ENCODE measurements around the gene GRM4. TPM values are rescaled to one million over a fixed set of nuclear protein-coding genes. Genes with fewer than 3 reads are reported as not detected.

The GRM4 gene
- total RNA-seq, 1 donor from 2014 or later = not detected

DNA sequence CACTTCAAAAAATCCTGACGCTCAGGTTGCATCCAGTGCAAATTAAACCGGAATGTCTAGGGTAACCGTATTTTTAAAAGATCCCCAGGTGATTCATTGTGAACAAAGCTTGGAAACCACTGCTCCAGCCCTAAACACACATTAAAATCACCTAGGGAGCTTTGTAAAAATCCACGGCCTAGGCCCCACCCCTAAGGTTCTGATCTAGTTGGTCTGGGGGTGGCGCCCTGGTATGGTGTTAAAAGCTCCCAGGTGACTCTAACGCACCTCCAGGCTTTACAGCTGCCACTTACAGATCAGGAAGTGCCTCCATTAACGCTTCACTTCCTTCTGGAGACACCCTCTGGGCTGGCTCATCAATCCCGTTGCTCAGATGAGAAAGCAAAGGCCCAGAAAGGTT, 92.2 kb downstream of the GRM4 start:
- Histone ChIP-seq H3K36me3 (no peaks in the 10 kb centered on the region), H3K27ac (replicated peaks) (no peak overlapping the region), H3K4me1 (peaks cover 9% of the 10 kb centered on the region), H3K4me3 (no peak overlapping the region), H3K9me3 (replicated peaks) (no peaks in the 10 kb centered on the region), H3K27me3 (ENCODE audit: low read depth) (peaks cover 100% of the 10 kb centered on the region)
- DNase-seq = no peak
- intact Hi-C loops (cut with micrococcal nuclease) = no loop called here
- TF ChIP-seq CTCF (IDR thresholded peaks at IDR 0.05; ENCODE audit: borderline replicate concordance) = no peak

DNA sequence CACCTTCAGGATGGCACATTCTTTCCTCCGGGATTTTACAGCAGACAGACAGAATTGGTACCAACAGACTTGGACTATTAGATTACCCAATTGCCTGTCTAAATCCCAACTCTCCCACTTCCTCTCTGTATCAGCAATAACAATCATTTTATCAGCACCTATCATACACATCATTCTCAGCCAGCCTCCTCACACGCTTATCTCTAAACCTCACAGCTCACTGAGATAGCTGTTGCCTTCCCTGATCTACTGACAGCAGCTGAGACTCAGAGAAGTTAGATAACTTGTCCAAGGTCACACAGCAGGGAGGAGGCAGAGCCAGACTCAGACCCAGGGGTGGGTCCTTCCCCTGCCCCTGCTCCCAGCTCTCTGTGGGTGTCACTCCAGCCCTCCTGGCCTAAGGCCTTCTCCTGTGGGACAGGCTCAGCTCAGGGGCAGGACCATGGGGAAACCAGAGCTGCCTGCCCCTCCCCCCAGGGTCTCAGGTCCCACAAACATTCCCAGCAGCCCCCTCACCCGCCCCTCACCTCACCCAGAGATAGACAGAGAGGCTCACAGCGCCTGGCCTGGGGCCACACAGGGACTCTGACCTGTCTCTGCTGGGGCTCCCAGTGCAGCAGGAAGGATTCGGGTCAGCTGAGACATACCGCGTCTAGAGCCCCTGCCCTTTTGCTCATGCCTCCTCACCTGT, 92.8 kb downstream of the GRM4 start:
- Histone ChIP-seq H3K4me1 (peaks cover 9% of the 10 kb centered on the region), H3K9me3 (replicated peaks) (no peaks in the 10 kb centered on the region), H3K36me3 (no peaks in the 10 kb centered on the region), H3K4me3 (no peak overlapping the region), H3K27me3 (ENCODE audit: low read depth) (peaks cover 100% of the 10 kb centered on the region), H3K27ac (replicated peaks) (no peak overlapping the region)
- TF ChIP-seq CTCF (IDR thresholded peaks at IDR 0.05; ENCODE audit: borderline replicate concordance) = no peak
- DNase-seq = no peak
- intact Hi-C loops (cut with micrococcal nuclease) = no loop called here

- Histone ChIP-seq H3K4me1 (peaks cover 9% of the 10 kb centered on the region), H3K27me3 (ENCODE audit: low read depth) (peaks cover 100% of the 10 kb centered on the region), H3K4me3 (no peak overlapping the region), H3K27ac (replicated peaks) (no peak overlapping the region), H3K36me3 (no peaks in the 10 kb centered on the region), H3K9me3 (replicated peaks) (no peaks in the 10 kb centered on the region)
- intact Hi-C loops (cut with micrococcal nuclease) = no loop called here
- DNase-seq = no peak
- no peak for TF ChIP-seq CTCF (IDR thresholded peaks at IDR 0.05; ENCODE audit: borderline replicate concordance)
Measured at GRCh38 chr6:34052071-34052825, 93.6 kb downstream of the GRM4 start.

DNA sequence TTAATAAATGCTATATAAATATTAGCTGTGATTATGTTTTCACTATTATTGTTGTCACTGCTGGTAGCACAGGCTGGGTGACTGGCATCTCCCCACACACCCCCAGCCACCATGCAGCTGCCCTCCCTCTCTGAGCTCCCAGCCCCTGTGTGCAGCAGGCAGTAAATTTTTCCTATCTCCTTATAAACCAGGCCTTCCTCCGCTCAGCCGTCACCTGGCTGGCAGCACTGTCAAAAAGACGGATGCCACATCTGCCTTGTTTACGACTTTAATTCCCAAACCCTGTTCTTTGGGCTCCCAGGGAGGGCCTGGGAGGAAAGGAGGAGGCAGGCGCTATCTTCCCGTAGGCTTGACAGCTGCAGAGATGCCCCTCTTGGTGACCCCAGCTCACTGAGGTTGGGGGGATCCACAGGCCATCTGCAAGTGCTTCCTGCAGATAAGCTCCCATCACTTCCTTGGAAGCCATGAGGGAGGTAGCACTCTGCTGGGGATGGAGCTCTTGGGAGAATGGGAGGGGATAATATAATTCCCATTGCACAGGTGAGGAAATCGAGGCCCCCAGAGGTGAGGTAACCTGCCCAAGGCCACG, 94.5 kb downstream of the GRM4 start:
- Histone ChIP-seq H3K4me3 (no peak overlapping the region), H3K36me3 (no peaks in the 10 kb centered on the region), H3K9me3 (replicated peaks) (no peaks in the 10 kb centered on the region), H3K27me3 (ENCODE audit: low read depth) (peaks cover 100% of the 10 kb centered on the region), H3K4me1 (peaks cover 5% of the 10 kb centered on the region), H3K27ac (replicated peaks) (no peak overlapping the region)
- TF ChIP-seq CTCF (IDR thresholded peaks at IDR 0.05; ENCODE audit: borderline replicate concordance) = no peak
- DNase-seq = no peak
- intact Hi-C loops (cut with micrococcal nuclease) = no loop called here

DNA sequence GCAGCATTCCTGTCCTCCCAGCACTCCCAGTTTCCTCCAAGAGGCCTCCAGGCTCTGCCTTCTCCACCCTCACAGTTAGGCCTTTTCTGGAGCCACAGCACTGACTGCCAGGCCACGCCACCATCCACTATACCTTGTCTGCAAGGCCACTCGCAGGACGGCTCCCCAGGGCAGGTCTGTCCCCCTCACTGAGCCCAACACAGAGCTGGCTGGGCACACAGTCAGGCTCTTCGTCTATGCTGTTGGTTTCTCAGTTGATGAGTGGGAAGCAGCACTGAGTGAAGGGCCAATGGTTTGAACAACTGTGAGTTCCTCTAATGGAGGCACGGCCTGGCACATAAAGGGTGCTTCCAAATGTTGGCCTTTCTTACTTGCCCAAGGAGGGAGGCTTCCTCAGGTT, 95.2 kb downstream of the GRM4 start:
- Histone ChIP-seq H3K4me1 (no peaks in the 10 kb centered on the region), H3K27me3 (ENCODE audit: low read depth) (peaks cover 98% of the 10 kb centered on the region), H3K36me3 (no peaks in the 10 kb centered on the region), H3K4me3 (no peak overlapping the region), H3K9me3 (replicated peaks) (no peaks in the 10 kb centered on the region), H3K27ac (replicated peaks) (no peak overlapping the region)
- intact Hi-C loops (cut with micrococcal nuclease) = no loop called here
- no peak for DNase-seq
- no peak for TF ChIP-seq CTCF (IDR thresholded peaks at IDR 0.05; ENCODE audit: borderline replicate concordance)
